Cardiac fibroblast (primary cell): Measurements from ENCODE around the gene SELENOT.

Experiments used
- DNase-seq, 2 donors: peaks; one replicate each; pipeline versions ENCODE4 v3.0.0 to v3.0.0-alpha.2; 2010; ENCODE audit warnings: low read depth in 2 of 2
- H3K4me3 ChIP-seq, 2 donors: replicated peaks in 1 of 2; 1 replicate in 1 of 2; 2 replicates in 1 of 2; pipeline ENCODE4 v1.5.1; 2011; ENCODE audit warnings: low read depth in 2 of 2, low read length in 2 of 2, mild to moderate bottlenecking in 2 of 2, moderate library complexity in 1 of 2
- CTCF ChIP-seq: IDR thresholded peaks from one replicate; pipeline ENCODE4 v1.5.1; 2011; ENCODE audit warnings: low read depth, mild to moderate bottlenecking, low read length, inconsistent platforms

Gene SELENOT

GRCh38 chr3:150603153-150603979, at the start of gene SELENOT:
TSS of gene SELENOT (plus strand) at chr3:150603321. CDS start at chr3:150603363, 42 bp downstream.
- peak within 1 kb of the TSS; percentile 86 to 88 for H3K4me3 ChIP-seq
- peak; percentile 26 for TF ChIP-seq CTCF
- peak; percentile 97 to 98 for DNase-seq

- H3K4me3 ChIP-seq = no peak overlapping the region
- DNase-seq = no peak
- TF ChIP-seq CTCF = no peak
These were observed 47.2 kb upstream of the SELENOT start for GRCh38 chr3:150555859-150556436.

- H3K4me3 ChIP-seq = no peak overlapping the region
- TF ChIP-seq CTCF = no peak
- DNase-seq = no peak
These were observed 46.3 kb upstream of the SELENOT start for GRCh38 chr3:150556792-150557191.

GRCh38 chr3:150557725-150558124, 45.4 kb upstream of the SELENOT start:
- DNase-seq = no peak
- TF ChIP-seq CTCF = no peak
- H3K4me3 ChIP-seq = no peak overlapping the region

- TF ChIP-seq CTCF = no peak
- DNase-seq = no peak
- H3K4me3 ChIP-seq = no peak overlapping the region
These were observed 38.9 kb upstream of the SELENOT start for GRCh38 chr3:150564243-150564642.

- no peak for DNase-seq
- no peak overlapping the region for H3K4me3 ChIP-seq
- no peak for TF ChIP-seq CTCF
These were observed 35.8 kb upstream of the SELENOT start for GRCh38 chr3:150567328-150567727.
